ENCODE results near the gene ING3. TPM values are rescaled to one million over a fixed set of nuclear protein-coding genes. Genes with fewer than 3 reads are reported as not detected.

The ING3 gene
- polyA plus RNA-seq, 3 donors: 22.3 to 26.9 (median 25.9) TPM

GRCh38 chr7:121024611-121025010, 74.0 kb downstream of the ING3 start:
- Mint-ChIP-seq H3K36me3 (no peaks in the 10 kb centered on the region), H3K4me1 (peaks cover 57% of the 10 kb centered on the region), H3K9me3 (no peaks in the 10 kb centered on the region), H3K27me3 (ENCODE audit: low read depth in 3 of 3) (peaks cover 0 to 1% (median 0%) of the 10 kb centered on the region in 3 donors), H3K4me3 (no peak overlapping the region), H3K27ac (peak overlapping the region in 4 of 7 donors; percentile 0 to 42 (median 6))
- intact Hi-C loops (cut with micrococcal nuclease): no loop called here
- no peak for DNase-seq
- Histone ChIP-seq H3K9me3 (replicated peaks in 1 of 2; ENCODE audit: control insufficient read depth in 1 of 2, insufficient read depth in 1 of 2, low read length in 2 of 2) (no peaks in the 10 kb centered on the region), H2AFZ (ENCODE audit: insufficient read depth, low read depth, low read length, poor library complexity, severe bottlenecking) (peak overlapping the region; percentile 13), H3K4me1 (ENCODE audit: control insufficient read depth in 1 of 2, insufficient read depth in 2 of 2, low read length in 2 of 2) (peaks cover 39 to 61% of the 10 kb centered on the region in 2 donors), H3K27me3 (ENCODE audit: control insufficient read depth in 2 of 2, insufficient read depth in 2 of 2, low read length in 2 of 2) (no peaks in the 10 kb centered on the region), H3K79me2 (ENCODE audit: insufficient read depth, low read length) (peaks cover 4% of the 10 kb centered on the region), H3K4me2 (replicated peaks; ENCODE audit: extremely low read depth, low read length, poor library complexity, severe bottlenecking) (peak overlapping the region; percentile 22), H3K27ac (ENCODE audit: low read depth in 1 of 2, low read length in 2 of 2) (peak overlapping the region in 1 of 2 donors; percentile 80), H3K9ac (ENCODE audit: insufficient read depth, low read length, poor library complexity, severe bottlenecking) (no peak overlapping the region), H3K4me3 (replicated peaks in 1 of 3; ENCODE audit: low read depth in 2 of 3, low read length in 3 of 3) (peak overlapping the region in 1 of 3 experiments; percentile 21), H3K36me3 (replicated peaks in 1 of 2; ENCODE audit: control insufficient read depth in 1 of 2, insufficient read depth in 2 of 2, low read length in 2 of 2) (no peaks in the 10 kb centered on the region), H4K20me1 (ENCODE audit: insufficient read depth, low read length) (no peaks in the 10 kb centered on the region)
- no CpG with 5 or more reads among the region's 5 CpGs for WGBS (ENCODE audit: insufficient coverage)
- no peak for TF ChIP-seq CTCF (IDR thresholded peaks at IDR 0.05)

GRCh38 chr7:121026159-121026558, 75.6 kb downstream of the ING3 start:
- no peak overlapping the region for H3K9ac ChIP-seq (ENCODE audit: insufficient read depth, low read length, poor library complexity, severe bottlenecking)
- H3K27me3 Mint-ChIP-seq (ENCODE audit: low read depth in 3 of 3): peaks cover 0 to 1% (median 0%) of the 10 kb centered on the region in 3 donors

More at GRCh38 chr7:121026159-121026558, 75.6 kb downstream of the ING3 start:
- no peak overlapping the region for H3K4me2 ChIP-seq (replicated peaks; ENCODE audit: extremely low read depth, low read length, poor library complexity, severe bottlenecking)
- WGBS (ENCODE audit: insufficient coverage): no CpG with 5 or more reads among the region's 1 CpG
- H3K9me3 ChIP-seq (replicated peaks in 1 of 2; ENCODE audit: control insufficient read depth in 1 of 2, insufficient read depth in 1 of 2, low read length in 2 of 2): no peaks in the 10 kb centered on the region
- peak overlapping the region in 1 of 7 donors; percentile 56 for H3K27ac Mint-ChIP-seq
- no peak for TF ChIP-seq CTCF (IDR thresholded peaks at IDR 0.05)
- peaks cover 4% of the 10 kb centered on the region for H3K79me2 ChIP-seq (ENCODE audit: insufficient read depth, low read length)
- no peak overlapping the region for H2AFZ ChIP-seq (ENCODE audit: insufficient read depth, low read depth, low read length, poor library complexity, severe bottlenecking)
- peaks cover 49% of the 10 kb centered on the region for H3K4me1 Mint-ChIP-seq
- intact Hi-C loops (cut with micrococcal nuclease): no loop called here
- no peaks in the 10 kb centered on the region for H3K27me3 ChIP-seq (ENCODE audit: control insufficient read depth in 2 of 2, insufficient read depth in 2 of 2, low read length in 2 of 2)
- peaks cover 29 to 48% of the 10 kb centered on the region in 2 donors for H3K4me1 ChIP-seq (ENCODE audit: control insufficient read depth in 1 of 2, insufficient read depth in 2 of 2, low read length in 2 of 2)
- H3K4me3 Mint-ChIP-seq: no peak overlapping the region
- no peaks in the 10 kb centered on the region for H3K36me3 Mint-ChIP-seq
- no peak overlapping the region for H3K27ac ChIP-seq (ENCODE audit: low read depth in 1 of 2, low read length in 2 of 2)
- no peak overlapping the region for H3K4me3 ChIP-seq (replicated peaks in 1 of 3; ENCODE audit: low read depth in 2 of 3, low read length in 3 of 3)
- DNase-seq: no peak
- no peaks in the 10 kb centered on the region for H4K20me1 ChIP-seq (ENCODE audit: insufficient read depth, low read length)
- H3K36me3 ChIP-seq (replicated peaks in 1 of 2; ENCODE audit: control insufficient read depth in 1 of 2, insufficient read depth in 2 of 2, low read length in 2 of 2): no peaks in the 10 kb centered on the region
- H3K9me3 Mint-ChIP-seq: no peaks in the 10 kb centered on the region
